ENCODE measurements around the gene LZTFL1. TPM values are rescaled to one million over a fixed set of nuclear protein-coding genes. Genes with fewer than 3 reads are reported as not detected.

The LZTFL1 gene
- total RNA-seq, 4 donors from 2014 or later, result 13.8 to 44.5 (median 21.0) TPM

DNA sequence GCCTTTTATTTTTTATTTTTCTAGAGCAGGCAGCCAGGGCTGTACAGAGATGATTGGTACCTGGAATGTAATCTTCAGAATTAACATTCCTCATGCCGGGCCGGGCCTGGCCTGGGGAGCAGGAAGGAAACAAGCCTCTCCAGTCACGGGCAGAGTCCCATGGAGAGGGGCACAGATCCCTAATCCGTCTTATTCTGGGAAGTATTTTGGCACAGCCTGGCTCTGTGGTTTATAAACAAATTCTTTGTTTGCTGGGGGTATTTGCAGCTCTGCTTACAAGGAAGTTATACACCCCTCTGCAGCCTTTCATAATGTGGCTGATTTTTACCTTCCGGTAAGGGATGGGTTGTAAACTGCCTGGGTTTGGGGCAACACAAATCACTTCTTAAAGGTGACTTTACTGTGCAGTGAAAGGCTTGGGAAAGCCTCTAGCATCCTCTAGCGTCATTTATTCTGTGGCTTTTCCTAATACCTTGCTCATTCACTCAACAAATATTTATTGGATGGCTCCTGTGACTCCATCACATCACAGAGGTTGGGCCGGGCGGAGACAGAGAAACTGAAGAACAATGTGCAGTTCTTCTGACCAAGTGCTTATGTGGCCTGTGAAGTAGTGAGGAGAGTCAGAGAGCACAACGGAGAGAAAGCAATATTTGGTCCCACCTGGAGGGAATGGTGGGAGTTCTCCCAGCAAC, 48.3 kb downstream of the LZTFL1 start:
- no peak overlapping the region for H3K27ac ChIP-seq
- no peak overlapping the region for H3K4me3 ChIP-seq
- no peaks in the 10 kb centered on the region for H3K9me3 ChIP-seq
- intact Hi-C loops (cut with DNase I; ENCODE audit: low total_unique reads), result no loop called here
- H3K27me3 ChIP-seq, result peaks cover 0 to 12% of the 10 kb centered on the region in 2 donors
- no peak for TF ChIP-seq POLR2A (IDR thresholded peaks at IDR 0.05)
- TF ChIP-seq, protein P1, sequence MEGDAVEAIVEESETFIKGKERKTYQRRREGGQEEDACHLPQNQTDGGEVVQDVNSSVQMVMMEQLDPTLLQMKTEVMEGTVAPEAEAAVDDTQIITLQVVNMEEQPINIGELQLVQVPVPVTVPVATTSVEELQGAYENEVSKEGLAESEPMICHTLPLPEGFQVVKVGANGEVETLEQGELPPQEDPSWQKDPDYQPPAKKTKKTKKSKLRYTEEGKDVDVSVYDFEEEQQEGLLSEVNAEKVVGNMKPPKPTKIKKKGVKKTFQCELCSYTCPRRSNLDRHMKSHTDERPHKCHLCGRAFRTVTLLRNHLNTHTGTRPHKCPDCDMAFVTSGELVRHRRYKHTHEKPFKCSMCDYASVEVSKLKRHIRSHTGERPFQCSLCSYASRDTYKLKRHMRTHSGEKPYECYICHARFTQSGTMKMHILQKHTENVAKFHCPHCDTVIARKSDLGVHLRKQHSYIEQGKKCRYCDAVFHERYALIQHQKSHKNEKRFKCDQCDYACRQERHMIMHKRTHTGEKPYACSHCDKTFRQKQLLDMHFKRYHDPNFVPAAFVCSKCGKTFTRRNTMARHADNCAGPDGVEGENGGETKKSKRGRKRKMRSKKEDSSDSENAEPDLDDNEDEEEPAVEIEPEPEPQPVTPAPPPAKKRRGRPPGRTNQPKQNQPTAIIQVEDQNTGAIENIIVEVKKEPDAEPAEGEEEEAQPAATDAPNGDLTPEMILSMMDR (IDR thresholded peaks at IDR 0.05), result no peak
- H3K36me3 ChIP-seq, result no peaks in the 10 kb centered on the region
- DNase-seq, result no peak
- H3K4me1 ChIP-seq, result peaks cover 0 to 7% of the 10 kb centered on the region in 2 donors

DNA sequence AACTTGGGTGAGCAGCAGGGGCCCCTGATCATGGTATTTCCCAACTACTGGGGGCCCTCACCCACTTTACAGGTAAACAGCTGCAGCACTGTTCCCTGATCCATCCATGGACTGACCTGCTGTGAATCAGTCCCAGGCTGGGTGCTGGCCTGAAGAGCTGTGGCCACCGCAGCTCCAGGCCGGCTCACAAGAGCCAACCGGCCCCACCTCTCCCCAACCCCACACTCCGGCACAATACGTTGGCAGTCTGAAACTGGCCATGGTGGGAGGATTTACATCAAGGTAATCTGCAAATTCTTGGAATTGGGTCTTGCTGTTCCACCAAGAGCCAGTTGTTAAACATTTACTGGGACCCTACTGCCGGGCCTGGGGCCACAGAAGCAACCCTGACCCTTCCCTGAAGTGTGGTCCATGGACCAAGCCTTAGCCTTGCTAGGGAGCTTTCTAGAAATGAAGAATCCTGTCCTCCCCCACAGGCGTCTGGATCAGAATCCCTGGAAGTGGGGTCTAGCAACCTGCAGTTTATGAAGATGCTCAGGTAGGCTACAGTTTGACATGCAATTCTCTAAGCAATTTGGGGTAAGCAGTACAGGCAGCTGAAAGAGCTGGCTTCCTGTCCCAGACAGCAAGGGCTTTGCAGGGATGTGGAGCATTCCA, 49.3 kb downstream of the LZTFL1 start:
- no peak for DNase-seq
- TF ChIP-seq, protein P1 (IDR thresholded peaks at IDR 0.05), result no peak
- no peak for TF ChIP-seq POLR2A (IDR thresholded peaks at IDR 0.05)
- H3K4me3 ChIP-seq, result no peak overlapping the region
- no peaks in the 10 kb centered on the region for H3K36me3 ChIP-seq
- peaks cover 0 to 7% of the 10 kb centered on the region in 2 donors for H3K4me1 ChIP-seq
- intact Hi-C loops (cut with DNase I; ENCODE audit: low total_unique reads), result no loop called here
- H3K9me3 ChIP-seq, result no peaks in the 10 kb centered on the region
- H3K27ac ChIP-seq, result no peak overlapping the region
- peaks cover 0 to 12% of the 10 kb centered on the region in 2 donors for H3K27me3 ChIP-seq

DNA sequence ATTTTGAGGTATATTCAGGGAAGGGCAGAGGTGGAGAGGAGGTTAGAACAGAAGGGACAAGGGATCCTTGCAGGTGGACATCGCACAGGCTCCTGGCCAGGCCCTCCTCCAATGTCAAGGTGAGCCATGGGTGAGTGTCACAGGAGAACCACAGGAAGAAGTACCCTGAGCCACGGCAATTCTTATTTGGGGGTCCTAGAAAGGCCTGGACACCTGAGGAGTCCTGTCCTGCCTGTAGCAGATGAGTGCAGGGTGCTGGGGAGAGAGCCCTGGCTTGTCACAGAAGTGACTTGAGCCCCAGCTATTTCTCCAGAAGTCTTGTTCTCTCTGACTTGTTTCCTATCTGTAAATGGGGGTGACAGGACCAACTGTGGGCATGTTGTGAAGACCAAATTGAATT, 49.9 kb downstream of the LZTFL1 start:
- intact Hi-C loops (cut with DNase I; ENCODE audit: low total_unique reads), result no loop called here
- H3K4me1 ChIP-seq, result peaks cover 0 to 7% of the 10 kb centered on the region in 2 donors
- H3K9me3 ChIP-seq, result no peaks in the 10 kb centered on the region
- no peak for TF ChIP-seq POLR2A (IDR thresholded peaks at IDR 0.05)
- TF ChIP-seq, protein P1 (IDR thresholded peaks at IDR 0.05), result no peak
- H3K36me3 ChIP-seq, result no peaks in the 10 kb centered on the region
- no peak overlapping the region for H3K4me3 ChIP-seq
- DNase-seq, result no peak
- peaks cover 0 to 12% of the 10 kb centered on the region in 2 donors for H3K27me3 ChIP-seq
- H3K27ac ChIP-seq, result no peak overlapping the region

DNA sequence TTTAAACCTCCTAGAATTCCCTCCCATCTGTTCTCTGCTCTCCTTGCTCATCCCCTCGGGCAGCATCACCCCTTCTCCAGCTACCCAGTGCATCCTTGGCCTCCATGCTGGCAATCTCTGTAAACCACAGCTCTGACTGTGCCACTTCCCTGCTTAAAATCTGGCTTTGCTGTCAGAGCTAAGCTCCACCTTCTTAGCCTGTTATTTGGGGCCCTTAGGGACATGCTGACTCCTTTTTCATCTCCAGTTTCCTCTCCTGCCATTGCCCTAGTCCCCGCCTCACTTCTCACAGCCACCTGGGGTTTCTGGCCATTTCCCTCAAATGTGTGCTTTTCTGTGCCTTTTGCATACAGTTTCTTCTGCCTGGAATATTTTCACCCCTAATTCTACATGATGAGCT, 51.3 kb downstream of the LZTFL1 start:
- Histone ChIP-seq H3K27ac (no peak overlapping the region), H3K27me3 (no peaks in the 10 kb centered on the region), H3K36me3 (no peaks in the 10 kb centered on the region), H3K4me3 (no peak overlapping the region), H3K4me1 (peaks cover 0 to under 1% of the 10 kb centered on the region in 2 donors), H3K9me3 (no peaks in the 10 kb centered on the region)
- DNase-seq, result no peak
- intact Hi-C loops (cut with DNase I; ENCODE audit: low total_unique reads), result no loop called here
- TF ChIP-seq POLR2A (IDR thresholded peaks at IDR 0.05), result no peak

DNA sequence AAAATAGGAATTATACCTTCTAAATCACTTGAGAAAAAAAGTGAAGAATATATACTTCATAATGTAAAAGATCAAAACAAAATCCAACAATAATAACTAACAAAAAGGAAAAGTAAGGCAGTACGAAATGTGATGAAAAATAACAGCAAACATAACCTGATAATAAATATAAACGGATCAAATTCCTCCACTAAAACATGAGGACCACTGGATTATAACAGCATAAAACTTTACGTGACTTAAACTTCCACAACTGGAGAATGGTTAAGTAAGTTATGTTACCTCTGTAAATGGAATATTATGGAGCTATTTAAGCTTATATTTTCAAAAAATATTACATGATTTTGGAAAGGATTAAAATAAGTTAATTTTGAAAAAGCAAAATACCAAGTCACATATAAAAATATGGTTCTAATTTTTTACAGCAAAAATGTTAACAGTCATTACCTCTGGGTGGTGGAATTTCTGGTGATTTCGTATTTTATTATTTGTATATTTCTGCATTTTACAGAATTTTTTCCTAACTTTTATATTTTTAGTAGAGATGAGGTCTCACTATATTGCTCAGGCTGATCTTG, 52.6 kb downstream of the LZTFL1 start:
- Histone ChIP-seq H3K27me3 (no peaks in the 10 kb centered on the region), H3K36me3 (no peaks in the 10 kb centered on the region), H3K9me3 (no peaks in the 10 kb centered on the region), H3K4me1 (no peaks in the 10 kb centered on the region), H3K4me3 (no peak overlapping the region), H3K27ac (no peak overlapping the region)
- DNase-seq, result no peak
- no peak for TF ChIP-seq POLR2A (IDR thresholded peaks at IDR 0.05)
- intact Hi-C loops (cut with DNase I; ENCODE audit: low total_unique reads), result no loop called here

DNA sequence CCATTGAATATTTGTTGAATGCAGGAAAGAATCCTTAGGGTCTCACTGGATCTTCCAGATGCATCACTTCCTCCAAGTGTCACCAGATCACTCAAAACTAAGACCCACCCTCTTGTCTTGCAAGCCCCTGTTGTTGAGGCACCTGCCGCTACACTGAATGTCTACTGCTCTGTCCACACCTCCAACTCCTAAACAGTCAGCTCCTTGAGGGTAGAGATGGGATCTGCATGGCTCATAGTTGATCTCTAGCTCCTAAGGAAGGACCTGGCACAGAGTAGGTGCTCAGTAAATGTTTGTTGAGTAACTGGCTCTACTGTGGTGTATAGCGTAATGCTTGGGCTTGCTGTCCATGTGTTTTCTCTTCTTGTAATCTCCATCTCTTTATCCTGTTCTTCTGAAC, 54.4 kb downstream of the LZTFL1 start:
- intact Hi-C loops (cut with DNase I; ENCODE audit: low total_unique reads), result no loop called here
- no peak for DNase-seq
- Histone ChIP-seq H3K27ac (no peak overlapping the region), H3K4me3 (no peak overlapping the region), H3K9me3 (no peaks in the 10 kb centered on the region), H3K27me3 (no peaks in the 10 kb centered on the region), H3K4me1 (no peaks in the 10 kb centered on the region), H3K36me3 (no peaks in the 10 kb centered on the region)
- no peak for TF ChIP-seq POLR2A (IDR thresholded peaks at IDR 0.05)
- TF ChIP-seq, protein P1 (IDR thresholded peaks at IDR 0.05), result no peak
